ENCODE data around the gene SAMSN1. TPM values are rescaled to one million over a fixed set of nuclear protein-coding genes. Genes with fewer than 3 reads are reported as not detected.

Gene SAMSN1
- total RNA-seq, 1 experiment from 2014 or later, result 2.8 TPM

DNA sequence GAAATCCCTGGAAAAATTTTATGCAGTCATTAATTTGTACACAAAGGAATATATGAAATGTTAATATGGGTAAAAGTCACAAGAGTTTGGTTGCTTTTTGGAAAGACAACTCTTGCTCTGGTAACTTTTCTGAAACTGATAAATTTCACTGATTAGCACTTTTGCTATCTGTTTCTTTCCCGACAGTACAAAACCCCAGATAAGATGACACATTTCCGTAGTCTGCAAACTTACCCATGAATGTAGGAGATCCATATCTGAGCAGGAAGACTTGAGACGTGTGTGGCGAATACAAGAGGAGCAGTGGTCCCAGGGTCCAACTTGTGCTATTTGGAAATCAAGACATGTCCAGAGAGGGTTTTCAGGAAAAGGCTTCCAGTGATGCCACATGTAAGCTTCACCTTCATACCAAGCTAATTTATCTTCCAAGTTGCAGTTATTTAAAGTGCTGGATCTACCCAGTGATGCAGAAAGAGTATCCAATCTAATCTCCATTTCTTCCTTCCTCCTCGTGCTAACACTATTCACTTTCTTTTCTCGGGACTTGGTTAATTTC, 35.9 kb upstream of the SAMSN1 start:
- Histone ChIP-seq H3K27me3 (ENCODE audit: insufficient read depth, low read length) (no peaks in the 10 kb centered on the region), H3K9me3 (ENCODE audit: control insufficient read depth, low read depth, low read length) (no peaks in the 10 kb centered on the region), H3K23ac (ENCODE audit: insufficient read length, low read depth, low read length) (no peak overlapping the region), H2BK15ac (ENCODE audit: low read depth, low read length) (no peak overlapping the region), H3K79me1 (ENCODE audit: insufficient read depth, low read depth, low read length, poor library complexity, severe bottlenecking) (no peaks in the 10 kb centered on the region), H4K5ac (ENCODE audit: insufficient read length, low read depth, low read length) (no peak overlapping the region), H3K23me2 (ENCODE audit: insufficient read length, low read depth, low read length, poor library complexity, severe bottlenecking) (no peaks in the 10 kb centered on the region), H2AFZ (ENCODE audit: low read length) (peak overlapping the region; percentile 22), H3K79me2 (ENCODE audit: insufficient read depth, low read length) (no peaks in the 10 kb centered on the region), H2AK5ac (ENCODE audit: insufficient read length, low read length) (no peak overlapping the region), H3K14ac (ENCODE audit: insufficient read depth, low read length) (no peak overlapping the region), H3K4ac (ENCODE audit: low read depth, low read length) (no peak overlapping the region), H2BK5ac (ENCODE audit: insufficient read length, low read length) (no peak overlapping the region), H3K9ac (ENCODE audit: extremely low read depth, insufficient read length, low read length) (no peak overlapping the region), H3K56ac (ENCODE audit: insufficient read length, low read depth, low read length) (no peak overlapping the region), H4K91ac (ENCODE audit: insufficient read length, low read depth, low read length) (no peak overlapping the region), H3K18ac (ENCODE audit: insufficient read length, low read depth, low read length) (no peak overlapping the region), H3T11ph (ENCODE audit: low read length) (no peak overlapping the region), H3K4me1 (ENCODE audit: insufficient read depth, low read length) (no peaks in the 10 kb centered on the region; the same call in 1 of the 2 replicates), H2BK120ac (ENCODE audit: low read depth, low read length, poor library complexity, severe bottlenecking) (no peak overlapping the region), H2BK12ac (ENCODE audit: insufficient read length, low read depth, low read length) (no peak overlapping the region), H2BK20ac (ENCODE audit: low read depth, low read length, poor library complexity, severe bottlenecking) (no peak overlapping the region), H3K27ac (ENCODE audit: insufficient read length, low read depth, low read length) (no peak overlapping the region), H3K4me2 (ENCODE audit: insufficient read depth, insufficient read length, low read length) (no peak overlapping the region), H4K8ac (replicated peaks; ENCODE audit: insufficient read length, low read depth, low read length) (no peak overlapping the region), H4K20me1 (ENCODE audit: control insufficient read depth, insufficient read depth, insufficient read length) (no peaks in the 10 kb centered on the region)
- H3K27ac Mint-ChIP-seq, result no peak overlapping the region
- H3K9me3 Mint-ChIP-seq, result no peaks in the 10 kb centered on the region
- DNase-seq, result no peak
- no peaks in the 10 kb centered on the region for H3K27me3 Mint-ChIP-seq (ENCODE audit: low read depth)
- TF ChIP-seq, protein P1, sequence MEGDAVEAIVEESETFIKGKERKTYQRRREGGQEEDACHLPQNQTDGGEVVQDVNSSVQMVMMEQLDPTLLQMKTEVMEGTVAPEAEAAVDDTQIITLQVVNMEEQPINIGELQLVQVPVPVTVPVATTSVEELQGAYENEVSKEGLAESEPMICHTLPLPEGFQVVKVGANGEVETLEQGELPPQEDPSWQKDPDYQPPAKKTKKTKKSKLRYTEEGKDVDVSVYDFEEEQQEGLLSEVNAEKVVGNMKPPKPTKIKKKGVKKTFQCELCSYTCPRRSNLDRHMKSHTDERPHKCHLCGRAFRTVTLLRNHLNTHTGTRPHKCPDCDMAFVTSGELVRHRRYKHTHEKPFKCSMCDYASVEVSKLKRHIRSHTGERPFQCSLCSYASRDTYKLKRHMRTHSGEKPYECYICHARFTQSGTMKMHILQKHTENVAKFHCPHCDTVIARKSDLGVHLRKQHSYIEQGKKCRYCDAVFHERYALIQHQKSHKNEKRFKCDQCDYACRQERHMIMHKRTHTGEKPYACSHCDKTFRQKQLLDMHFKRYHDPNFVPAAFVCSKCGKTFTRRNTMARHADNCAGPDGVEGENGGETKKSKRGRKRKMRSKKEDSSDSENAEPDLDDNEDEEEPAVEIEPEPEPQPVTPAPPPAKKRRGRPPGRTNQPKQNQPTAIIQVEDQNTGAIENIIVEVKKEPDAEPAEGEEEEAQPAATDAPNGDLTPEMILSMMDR (conservative IDR thresholded peaks at IDR 0.05), result no peak
- WGBS (ENCODE audit: extremely low coverage, insufficient read length, low lambda C conversion rate), result no CpG with 5 or more reads among the region's 6 CpGs
- no peak overlapping the region for H3K4me3 Mint-ChIP-seq
- H3K36me3 Mint-ChIP-seq (ENCODE audit: insufficient read depth in 1 of 3, low read depth in 3 of 3), result no peaks in the 10 kb centered on the region
- no peaks in the 10 kb centered on the region for H3K4me1 Mint-ChIP-seq

Measured in H9 (cell line).